ENCODE results near the gene ANKRD33. TPM values are rescaled to one million over a fixed set of nuclear protein-coding genes. Genes with fewer than 3 reads are reported as not detected.

ANKRD33 gene
- total RNA-seq (2022; extraction: Qiagen RNA extraction), result 0.05 to 0.11 TPM (median 0.07 TPM) in 4 of 5 replicates, not detected in the other

GRCh38 chr12:51887476-51888315 lies at the start of gene ANKRD33:
Gene ANKRD33 (plus strand): TSS chr12:51888103. CDS start chr12:51888187, 84 bp downstream.

GRCh38 chr12:51848326-51848727 lies 39.6 kb upstream of the ANKRD33 start, which contains the start of gene FIGNL2:
Gene FIGNL2 (minus strand): TSS chr12:51848718. CDS start chr12:51822413, 26,305 bp downstream.

GRCh38 chr12:51907083-51907855 lies 19.4 kb downstream of the ANKRD33 start, which contains the start of gene ACVRL1:
Gene ACVRL1 (plus strand): TSS chr12:51907504. CDS start chr12:51912475, 4,971 bp downstream.

Other genes starting within 250 kb of the ANKRD33 start
- gene FIGNL2, start 39.4 kb upstream of the ANKRD33 start, total RNA-seq (2022; extraction: Qiagen RNA extraction), result 0.21 to 0.29 TPM (median 0.28 TPM) in 5 replicates
- 0.08 to 0.35 TPM (median 0.15 TPM) in 5 replicates for gene ACVRL1, start 19.4 kb downstream of the ANKRD33 start, total RNA-seq (2022; extraction: Qiagen RNA extraction)
- gene ACVR1B, start 63.6 kb downstream of the ANKRD33 start, total RNA-seq (2022; extraction: Qiagen RNA extraction), result 14.9 to 19.7 TPM (median 17.0 TPM) in 5 replicates
- 0.60 to 1.1 TPM (median 0.95 TPM) in 5 replicates for gene TAMALIN, start 118.8 kb downstream of the ANKRD33 start, total RNA-seq (2022; extraction: Qiagen RNA extraction)
- gene NR4A1, start 163.3 kb downstream of the ANKRD33 start, total RNA-seq (2022; extraction: Qiagen RNA extraction), result 32.2 to 49.7 TPM (median 37.1 TPM) in 5 replicates
- 89.1 to 102 TPM (median 96.9 TPM) in 5 replicates for gene ATG101, start 181.9 kb downstream of the ANKRD33 start, total RNA-seq (2022; extraction: Qiagen RNA extraction)
- not detected in 5 replicates for gene SMIM41, start 191.6 kb downstream of the ANKRD33 start, total RNA-seq (2022; extraction: Qiagen RNA extraction)